ENCODE measurements around the gene CCT3.
"Not testable (repeated sequence)": the region's sequence is repeated elsewhere in the genome, so short reads cannot be mapped to it uniquely, and the experiment has no call there.

The CCT3 gene

GRCh38 chr1:156368157-156368658 is 30.1 kb upstream of the CCT3 start:
- DNase-seq = no peak

GRCh38 chr1:156367383-156368156 is 29.5 kb upstream of the CCT3 start:
- DNase-seq = no peak

- no peak for DNase-seq
Measured at GRCh38 chr1:156366378-156367166, 28.5 kb upstream of the CCT3 start.

GRCh38 chr1:156365754-156366153 is 27.7 kb upstream of the CCT3 start:
- no peak for DNase-seq

GRCh38 chr1:156360534-156360933 is 22.4 kb upstream of the CCT3 start:
- DNase-seq = no peak

GRCh38 chr1:156359973-156360372 is 21.9 kb upstream of the CCT3 start:
- DNase-seq = no peak

- DNase-seq = no peak
Measured at GRCh38 chr1:156359249-156359648, 21.2 kb upstream of the CCT3 start.

- DNase-seq = no peak
Measured at GRCh38 chr1:156358641-156359040, 20.5 kb upstream of the CCT3 start.

GRCh38 chr1:156357977-156358376 is 19.9 kb upstream of the CCT3 start:
- DNase-seq = no peak

- peak; percentile 49 for DNase-seq
Measured at GRCh38 chr1:156356875-156357534, 18.9 kb upstream of the CCT3 start.

- no peak for DNase-seq
Measured at GRCh38 chr1:156356262-156356874, 18.3 kb upstream of the CCT3 start.

- not testable (repeated sequence) for DNase-seq
Measured at GRCh38 chr1:156352481-156352880, 14.4 kb upstream of the CCT3 start.

GRCh38 chr1:156347331-156347730 is 9.2 kb upstream of the CCT3 start:
- DNase-seq = no peak

GRCh38 chr1:156346636-156347035 is 8.5 kb upstream of the CCT3 start:
- DNase-seq = no peak

GRCh38 chr1:156346035-156346434 is 7.9 kb upstream of the CCT3 start:
- DNase-seq = not testable (repeated sequence)

GRCh38 chr1:156344409-156344808 is 6.3 kb upstream of the CCT3 start:
- DNase-seq = no peak

GRCh38 chr1:156342166-156342955 is 4.3 kb upstream of the CCT3 start:
- DNase-seq = no peak

- no peak for DNase-seq
Measured at GRCh38 chr1:156337888-156338179, 258 bp downstream of the CCT3 start.

GRCh38 chr1:156337052-156337887 is 822 bp downstream of the CCT3 start:
- DNase-seq = no peak

- DNase-seq = no peak
Measured at GRCh38 chr1:156336242-156336641, 1.9 kb downstream of the CCT3 start.

- DNase-seq = not testable (repeated sequence)
Measured at GRCh38 chr1:156323179-156323578, 14.9 kb downstream of the CCT3 start.
